Peyer's patch (tissue), 4 donors: ENCODE measurements around the gene LIN9.

ENCODE experiments used
- CTCF ChIP-seq, 6 experiments: fragments of 450-650 bp in 4 of 6; fragments of 200-600 bp in 2 of 6; sonication (generic) in 1 of 6; IDR thresholded peaks; one replicate each; pipeline ENCODE4 v1.5.1; 2017 to 2019; ENCODE audit warnings: antibody characterized with exemption in 6 of 6, mild to moderate bottlenecking in 3 of 6, moderate library complexity in 1 of 6
- POLR2A ChIP-seq, 2 donors: fragments of 450-650 bp; IDR thresholded peaks; one replicate each; pipeline ENCODE4 v1.5.1; 2017; ENCODE audit warnings: antibody characterized with exemption in 2 of 2, mild to moderate bottlenecking in 2 of 2, moderate library complexity in 2 of 2

- TF ChIP-seq CTCF (IDR thresholded peaks at IDR 0.05) (no peak), POLR2A (IDR thresholded peaks at IDR 0.05) (no peak)
Observed at GRCh38 chr1:226329237-226329636, 20.3 kb upstream of the LIN9 start.
